ENCODE measurements around the gene DYNLT1.

- TF ChIP-seq ZBTB14 (CRISPR knock-in tag; IDR thresholded peaks at IDR 0.05) (no peak), KDM5A (IDR thresholded peaks at IDR 0.05; ENCODE audit: borderline replicate concordance, low read length) (no peak), SALL1 (CRISPR knock-in tag; IDR thresholded peaks at IDR 0.05) (no peak), ARNT2 (CRISPR knock-in tag; IDR thresholded peaks at IDR 0.05; ENCODE audit: low read depth) (no peak), MYC (CRISPR knock-in tag; IDR thresholded peaks at IDR 0.05; ENCODE audit: borderline replicate concordance) (no peak), ZFP36 (IDR thresholded peaks at IDR 0.05; ENCODE audit: borderline replicate concordance, low read depth, low read length, partially characterized antibody) (no peak), ZNF124 (CRISPR knock-in tag; IDR thresholded peaks at IDR 0.05) (no peak), CEBPB (IDR thresholded peaks at IDR 0.05; ENCODE audit: borderline replicate concordance, low read depth, low read length) (no peak), ZSCAN30 (CRISPR knock-in tag; IDR thresholded peaks at IDR 0.05) (no peak), FOXP4 (CRISPR knock-in tag; IDR thresholded peaks at IDR 0.05) (no peak), E2F1 (CRISPR knock-in tag; IDR thresholded peaks at IDR 0.05) (no peak), POLR2A (IDR thresholded peaks at IDR 0.05; ENCODE audit: insufficient read depth in 1 of 2, low read depth in 2 of 2, low read length in 2 of 2) (peak in 1 of 2 experiments; percentile 19; a peak in 1 of 4 replicates), HIVEP1 (CRISPR knock-in tag; IDR thresholded peaks at IDR 0.05) (no peak), CHD2 (IDR thresholded peaks at IDR 0.05; ENCODE audit: low read depth, low read length) (no peak)
Observed at GRCh38 chr6:158634695-158635426, 9.7 kb downstream of the DYNLT1 start.
